ENCODE measurements around the gene NTN1.

Gene NTN1

GRCh38 chr17:9229160-9229825, 208.0 kb downstream of the NTN1 start:
- DNase-seq (ENCODE audit: low read depth in 3 of 3, low spot score in 1 of 3): no peak

- no peak for DNase-seq (ENCODE audit: low read depth in 3 of 3, low spot score in 1 of 3)
Measured at GRCh38 chr17:9229826-9230201, 208.5 kb downstream of the NTN1 start.

- no peak for DNase-seq (ENCODE audit: low read depth in 3 of 3, low spot score in 1 of 3)
Measured at GRCh38 chr17:9230346-9230745, 209.0 kb downstream of the NTN1 start.

GRCh38 chr17:9230861-9231260, 209.6 kb downstream of the NTN1 start:
- DNase-seq (ENCODE audit: low read depth in 3 of 3, low spot score in 1 of 3): no peak

- no peak for DNase-seq (ENCODE audit: low read depth in 3 of 3, low spot score in 1 of 3)
Measured at GRCh38 chr17:9231449-9232154, 210.3 kb downstream of the NTN1 start.

GRCh38 chr17:9232155-9232475, 210.8 kb downstream of the NTN1 start:
- DNase-seq (ENCODE audit: low read depth in 3 of 3, low spot score in 1 of 3): no peak

GRCh38 chr17:9232591-9233270, 211.4 kb downstream of the NTN1 start:
- DNase-seq (ENCODE audit: low read depth in 3 of 3, low spot score in 1 of 3): no peak

- DNase-seq (ENCODE audit: low read depth in 3 of 3, low spot score in 1 of 3): no peak
Measured at GRCh38 chr17:9233271-9233599, 211.9 kb downstream of the NTN1 start.

- DNase-seq (ENCODE audit: low read depth in 3 of 3, low spot score in 1 of 3): no peak
Measured at GRCh38 chr17:9233761-9234160, 212.5 kb downstream of the NTN1 start.

- DNase-seq (ENCODE audit: low read depth in 3 of 3, low spot score in 1 of 3): no peak
Measured at GRCh38 chr17:9234389-9234945, 213.2 kb downstream of the NTN1 start.

- no peak for DNase-seq (ENCODE audit: low read depth in 3 of 3, low spot score in 1 of 3)
Measured at GRCh38 chr17:9235346-9235745, 214.0 kb downstream of the NTN1 start.

- DNase-seq (ENCODE audit: low read depth in 3 of 3, low spot score in 1 of 3): no peak
Measured at GRCh38 chr17:9236286-9237052, 215.2 kb downstream of the NTN1 start.

GRCh38 chr17:9237053-9237410, 215.7 kb downstream of the NTN1 start:
- DNase-seq (ENCODE audit: low read depth in 3 of 3, low spot score in 1 of 3): no peak

GRCh38 chr17:9237661-9238301, 216.5 kb downstream of the NTN1 start:
- DNase-seq (ENCODE audit: low read depth in 3 of 3, low spot score in 1 of 3): no peak

- DNase-seq (ENCODE audit: low read depth in 3 of 3, low spot score in 1 of 3): no peak
Measured at GRCh38 chr17:9238340-9239245, 217.3 kb downstream of the NTN1 start.

GRCh38 chr17:9239246-9239792, 218.0 kb downstream of the NTN1 start:
- DNase-seq (ENCODE audit: low read depth in 3 of 3, low spot score in 1 of 3): peak in 1 of 3 donors; percentile 12

- DNase-seq (ENCODE audit: low read depth in 3 of 3, low spot score in 1 of 3): peak; percentile 26 to 58 (median 40)
Measured at GRCh38 chr17:9239793-9240658, 218.7 kb downstream of the NTN1 start.

- no peak for DNase-seq (ENCODE audit: low read depth in 3 of 3, low spot score in 1 of 3)
Measured at GRCh38 chr17:9240659-9241370, 219.5 kb downstream of the NTN1 start.
